Activated naive CD4-positive, alpha-beta T cell (primary cell): Measurements from ENCODE around the gene FBXO10.
"Not testable (repeated sequence)": the region's sequence is repeated elsewhere in the genome, so short reads cannot be mapped to it uniquely, and the experiment has no call there.

Source experiments
- DNase-seq, 4 experiments: peaks; one replicate each; lab custom pipeline; 2025; lab: John Stamatoyannopoulos, UW

FBXO10 gene

GRCh38 chr9:37477443-37477842 is 98.7 kb downstream of the FBXO10 start:
- not testable (repeated sequence) for DNase-seq

GRCh38 chr9:37476930-37477329 is 99.2 kb downstream of the FBXO10 start:
- DNase-seq, result no peak

GRCh38 chr9:37474438-37474837 is 101.7 kb downstream of the FBXO10 start:
- DNase-seq, result no peak

GRCh38 chr9:37473982-37474381 is 102.2 kb downstream of the FBXO10 start:
- not testable (repeated sequence) for DNase-seq

GRCh38 chr9:37471942-37472684 is 104.1 kb downstream of the FBXO10 start:
- no peak for DNase-seq

GRCh38 chr9:37468620-37469019 is 107.6 kb downstream of the FBXO10 start:
- DNase-seq, result no peak

GRCh38 chr9:37467530-37467929 is 108.7 kb downstream of the FBXO10 start:
- DNase-seq, result not testable (repeated sequence)

- no peak for DNase-seq
These were observed 110.0 kb downstream of the FBXO10 start for GRCh38 chr9:37466037-37466709.

GRCh38 chr9:37465249-37466036 is 110.7 kb downstream of the FBXO10 start, which contains the start of gene ZBTB5:
TSS of gene ZBTB5 (minus strand) at chr9:37465450. CDS start at chr9:37442551, 22,899 bp downstream.
- peak; percentile 92 to 97 (median 94) for DNase-seq

- DNase-seq, result peak in 3 of 4 experiments; percentile 76 to 90 (median 88)
These were observed 111.5 kb downstream of the FBXO10 start for GRCh38 chr9:37464426-37465248.

- DNase-seq, result no peak
These were observed 112.2 kb downstream of the FBXO10 start for GRCh38 chr9:37464006-37464405.
